Activated CD4-positive, alpha-beta T cell treated with anti-CD3 and anti-CD28 coated beads for 36 hours (primary cell): ENCODE data around the gene NOC2L. TPM values are rescaled to one million over a fixed set of nuclear protein-coding genes. Genes with fewer than 3 reads are reported as not detected.

Experiments
- ATAC-seq: fragments of 200-7000 bp; cut with Tn5 transposase; one replicate; pipeline ENCODE4 v1.10.0; 2021; ENCODE audit warnings: mild to moderate bottlenecking, moderate library complexity
- CTCF ChIA-PET: fragments of 350-600 bp; sonication (Branson Sonifier 250); formaldehyde crosslinking; loops from one replicate; lab custom pipeline; 2021; ENCODE audit warnings: antibody characterized with exemption; lab: Charles Lee
- POLR2A ChIA-PET: fragments of 350-600 bp; sonication (Branson Sonifier 250); formaldehyde crosslinking; loops from one replicate; lab custom pipeline; 2021; ENCODE audit warnings: antibody characterized with exemption, inconsistent platforms; lab: Charles Lee
- DNase-seq: peaks from one replicate; pipeline ENCODE4 v3.0.0-alpha.2; 2020
- H3K27ac Mint-ChIP-seq: one replicate; pipeline ENCODE4 v1.8.0; 2021; ENCODE audit warnings: mixed read lengths
- H3K27me3 Mint-ChIP-seq: one replicate; pipeline ENCODE4 v1.8.0; 2021; ENCODE audit warnings: mixed read lengths
- H3K36me3 Mint-ChIP-seq: one replicate; pipeline ENCODE4 v1.8.0; 2021; ENCODE audit warnings: low read depth, mixed read lengths
- H3K4me1 Mint-ChIP-seq: one replicate; pipeline ENCODE4 v1.8.0; 2021; ENCODE audit warnings: mixed read lengths
- H3K4me3 Mint-ChIP-seq: one replicate; pipeline ENCODE4 v1.8.0; 2021; ENCODE audit warnings: mild to moderate bottlenecking, moderate library complexity, mixed read lengths
- H3K9me3 Mint-ChIP-seq: one replicate; pipeline ENCODE4 v1.8.0; 2021; ENCODE audit warnings: low read depth, mixed read lengths
- intact Hi-C, 2 experiments: fragments of 100-400 bp; cut with DNase I in 1 of 2; cut with micrococcal nuclease in 1 of 2; formaldehyde crosslinking; loops; one replicate each; pipeline versions ENCODE4 v1.14.2 to v1.15.1; 2022 to 2024; cut with DNase I, micrococcal nuclease
- total RNA-seq, 2 experiments: library from RNA; stranded (reverse); gene quantifications; one replicate each; pipeline ENCODE4 v1.2.3, GENCODE V29; 2021

Gene NOC2L
- total RNA-seq, 2 experiments from 2014 or later: 112 to 134 TPM

DNA sequence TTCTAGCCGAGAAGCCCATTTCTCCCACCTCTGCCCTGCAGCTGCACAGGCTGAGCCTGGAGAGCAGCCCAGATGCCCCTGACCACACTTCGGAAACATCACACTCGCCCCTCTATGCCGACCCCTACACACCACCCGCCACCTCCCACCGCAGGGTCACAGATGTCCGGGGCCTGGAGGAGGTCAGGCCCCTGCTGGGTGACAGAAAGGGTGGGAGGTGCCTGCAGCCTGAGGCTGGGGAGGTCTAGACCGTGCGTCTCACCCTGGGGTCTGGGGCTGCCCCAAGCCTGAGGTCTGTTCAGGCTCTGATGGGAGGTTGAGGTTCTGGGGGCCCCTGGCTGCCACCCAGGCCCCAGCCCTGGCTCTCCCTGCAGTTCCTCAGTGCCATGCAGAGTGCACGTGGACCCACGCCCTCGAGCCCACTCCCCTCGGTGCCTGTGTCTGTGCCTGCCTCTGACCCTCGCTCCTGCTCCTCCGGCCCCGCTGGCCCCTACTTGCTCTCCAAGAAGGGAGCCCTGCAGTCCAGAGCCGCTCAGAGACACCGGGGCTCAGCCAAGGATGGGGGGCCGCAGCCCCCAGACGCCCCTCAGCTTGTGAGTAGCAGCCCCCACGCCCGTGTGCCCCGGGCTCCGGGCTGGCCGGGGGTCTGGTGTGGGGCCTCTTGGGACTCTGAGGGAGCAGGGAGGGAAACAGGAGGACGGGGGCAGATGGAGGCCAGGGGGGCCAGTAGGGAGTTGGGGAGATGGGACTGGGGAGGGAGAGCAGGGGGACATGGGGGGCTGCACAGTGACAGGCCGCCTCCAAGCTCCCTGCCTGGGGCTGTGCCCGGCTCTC is 14.6 kb upstream of the NOC2L start:
- H3K9me3 Mint-ChIP-seq: no peaks in the 10 kb centered on the region
- H3K36me3 Mint-ChIP-seq: no peaks in the 10 kb centered on the region
- DNase-seq (no peak), ATAC-seq (no peak)
- CTCF ChIA-PET: no interaction called here
- peaks cover 6% of the 10 kb centered on the region for H3K4me1 Mint-ChIP-seq
- no peak overlapping the region for H3K27ac Mint-ChIP-seq
- POLR2A ChIA-PET: no interaction called here
- intact Hi-C loops: no loop called here
- no peak overlapping the region for H3K4me3 Mint-ChIP-seq
- peaks cover 16% of the 10 kb centered on the region for H3K27me3 Mint-ChIP-seq

DNA sequence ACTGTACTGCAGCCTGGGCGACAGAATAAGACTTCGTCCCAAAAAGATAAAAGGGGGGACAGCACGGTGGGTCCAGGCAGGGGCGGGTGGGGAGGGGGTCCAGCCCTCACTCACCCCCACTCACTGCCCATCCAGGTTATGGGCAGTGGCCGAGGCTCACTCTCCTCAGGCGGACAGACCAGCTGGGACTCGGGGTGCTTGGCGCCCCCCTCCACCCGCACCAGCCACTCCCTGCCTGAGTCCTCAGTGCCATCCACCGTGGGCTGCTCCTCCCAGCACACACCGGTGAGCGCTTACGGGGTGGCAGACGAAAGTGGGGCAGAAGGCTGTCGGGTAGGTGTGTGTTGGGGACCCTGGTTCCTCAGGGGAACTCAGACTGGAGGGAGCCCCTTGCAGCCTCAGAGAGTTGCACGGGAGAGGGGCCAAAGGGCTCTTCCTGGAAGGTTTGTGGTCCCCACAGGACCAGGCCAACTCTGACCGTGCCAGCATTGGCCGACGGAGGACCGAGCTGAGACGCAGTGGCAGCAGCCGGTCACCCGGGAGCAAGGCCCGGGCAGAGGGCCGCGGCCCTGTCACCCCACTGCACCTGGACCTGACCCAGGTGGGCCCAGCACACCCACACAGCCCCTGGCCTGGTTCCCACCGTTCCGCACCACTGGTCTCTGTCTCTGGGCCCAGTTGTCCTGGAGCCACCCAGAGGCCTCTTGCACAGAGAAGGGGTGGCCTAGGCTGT is 13.8 kb upstream of the NOC2L start:
- Mint-ChIP-seq H3K27ac (no peak overlapping the region), H3K27me3 (peaks cover 17% of the 10 kb centered on the region), H3K36me3 (no peaks in the 10 kb centered on the region), H3K4me1 (peaks cover 3% of the 10 kb centered on the region), H3K4me3 (no peak overlapping the region), H3K9me3 (no peaks in the 10 kb centered on the region)
- ChIA-PET POLR2A (no interaction called here), CTCF (no interaction called here)
- DNase-seq: no peak
- ATAC-seq: no peak
- intact Hi-C loops: no loop called here

DNA sequence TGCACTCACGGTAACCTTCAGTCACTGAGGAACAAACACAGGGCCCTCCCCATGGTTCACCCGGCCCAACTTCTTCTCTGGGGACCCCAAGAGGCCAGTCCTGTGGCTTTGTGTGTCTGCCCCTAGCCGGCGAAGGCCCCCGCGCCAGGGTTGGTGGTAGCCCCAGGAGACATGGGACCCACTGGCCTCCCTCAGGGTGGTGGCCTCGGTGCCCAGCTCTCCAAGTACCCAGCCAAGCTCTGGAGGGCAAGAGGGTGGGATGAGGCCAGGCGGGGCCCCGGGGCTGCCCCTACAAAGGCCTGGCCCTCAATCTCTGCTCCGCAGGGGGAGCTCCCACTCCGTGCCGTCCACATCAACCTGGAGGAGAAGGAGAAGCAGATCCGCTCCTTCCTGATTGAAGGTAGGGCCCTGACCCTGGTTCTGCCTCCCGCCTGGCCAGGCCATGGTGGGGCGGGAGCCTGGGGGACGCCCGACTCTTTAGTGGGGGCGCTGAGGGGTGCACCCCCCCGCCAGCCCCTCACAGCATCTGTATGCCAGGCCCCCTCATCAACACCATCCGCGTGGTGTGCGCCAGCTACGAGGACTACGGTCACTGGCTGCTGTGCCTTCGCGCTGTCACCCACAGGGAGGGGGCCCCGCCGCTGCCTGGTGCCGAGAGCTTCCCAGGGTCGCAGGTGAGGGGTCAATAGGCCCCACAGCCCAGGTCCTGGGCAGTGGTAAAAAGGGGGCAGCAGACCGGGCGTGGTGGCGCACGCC is 12.9 kb upstream of the NOC2L start:
- POLR2A ChIA-PET: no interaction called here
- Mint-ChIP-seq H3K36me3 (no peaks in the 10 kb centered on the region), H3K4me1 (peaks cover 3% of the 10 kb centered on the region), H3K27ac (no peak overlapping the region), H3K4me3 (no peak overlapping the region), H3K9me3 (no peaks in the 10 kb centered on the region), H3K27me3 (peaks cover 17% of the 10 kb centered on the region)
- ATAC-seq (no peak), DNase-seq (no peak)
- intact Hi-C loops: no loop called here
- CTCF ChIA-PET: no interaction called here

DNA sequence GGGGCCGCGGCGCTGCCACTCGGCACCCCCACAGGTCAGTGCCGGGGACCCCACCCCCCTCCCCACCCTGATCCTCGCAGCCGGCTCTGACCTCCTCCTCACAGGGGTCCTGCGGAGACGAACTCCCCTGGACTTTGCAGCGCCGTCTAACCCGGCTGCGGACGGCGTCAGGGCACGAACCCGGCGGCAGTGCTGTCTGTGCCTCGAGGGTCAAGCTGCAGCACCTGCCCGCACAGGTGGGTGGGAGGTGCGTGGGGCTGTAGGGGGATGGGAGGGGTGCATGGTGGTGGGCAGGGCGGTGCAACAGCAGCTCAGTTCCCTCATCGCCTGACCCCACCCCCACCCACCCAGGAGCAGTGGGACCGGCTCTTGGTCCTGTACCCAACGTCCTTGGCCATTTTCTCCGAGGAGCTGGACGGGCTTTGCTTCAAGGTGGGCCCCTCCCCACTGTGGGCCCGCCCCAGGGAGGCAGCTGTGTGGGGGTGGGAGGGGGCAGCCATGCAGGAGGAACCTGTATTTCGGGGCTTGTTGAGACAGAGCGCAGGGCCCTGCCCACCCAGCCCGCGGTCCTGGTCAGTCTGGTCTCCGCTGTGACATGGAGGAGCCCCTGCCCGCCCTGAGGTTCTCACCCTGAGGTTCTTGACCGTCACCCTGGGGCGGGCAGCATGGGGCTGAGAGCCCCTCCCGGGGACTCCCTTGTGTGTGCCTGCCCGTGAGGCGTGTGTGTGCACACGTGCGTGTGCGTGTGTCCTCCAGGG is 12.1 kb upstream of the NOC2L start:
- H3K27me3 Mint-ChIP-seq: peaks cover 17% of the 10 kb centered on the region
- ATAC-seq: no peak
- CTCF ChIA-PET: no interaction called here
- no peak for DNase-seq
- intact Hi-C loops: no loop called here
- POLR2A ChIA-PET: no interaction called here
- H3K27ac Mint-ChIP-seq: no peak overlapping the region
- H3K4me1 Mint-ChIP-seq: peaks cover 3% of the 10 kb centered on the region
- no peaks in the 10 kb centered on the region for H3K9me3 Mint-ChIP-seq
- no peak overlapping the region for H3K4me3 Mint-ChIP-seq
- H3K36me3 Mint-ChIP-seq: no peaks in the 10 kb centered on the region

DNA sequence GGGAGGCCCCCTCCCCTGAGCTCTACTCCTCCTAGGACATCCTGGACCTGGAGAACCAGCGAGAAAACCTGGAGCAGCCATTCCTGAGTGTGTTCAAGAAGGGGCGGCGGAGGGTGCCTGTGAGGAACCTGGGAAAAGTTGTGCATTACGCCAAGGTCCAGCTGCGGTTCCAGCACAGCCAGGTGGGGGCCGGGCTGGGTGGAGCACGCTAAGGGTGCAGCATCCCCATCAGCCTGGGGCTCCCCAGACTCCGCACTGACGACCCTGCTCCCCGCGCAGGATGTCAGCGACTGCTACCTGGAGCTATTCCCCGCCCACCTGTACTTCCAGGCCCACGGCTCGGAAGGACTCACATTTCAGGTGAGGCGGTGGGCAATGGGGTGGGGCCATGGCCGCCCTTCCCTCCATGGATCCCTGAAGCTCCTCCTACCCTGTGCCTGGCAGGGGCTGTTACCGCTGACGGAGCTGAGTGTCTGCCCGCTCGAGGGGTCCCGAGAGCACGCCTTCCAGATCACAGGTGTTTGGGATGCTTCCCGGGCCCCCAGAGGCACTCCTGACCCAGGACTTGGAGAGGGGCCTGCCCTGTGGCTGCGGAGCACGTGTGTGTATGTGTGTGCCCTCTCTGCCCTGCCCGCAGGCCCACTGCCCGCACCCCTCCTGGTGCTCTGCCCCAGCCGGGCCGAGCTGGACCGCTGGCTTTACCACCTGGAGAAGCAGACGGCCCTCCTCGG is 11.4 kb upstream of the NOC2L start:
- intact Hi-C loops: no loop called here
- ATAC-seq (no peak), DNase-seq (no peak)
- no peaks in the 10 kb centered on the region for H3K9me3 Mint-ChIP-seq
- peaks cover 12% of the 10 kb centered on the region for H3K27me3 Mint-ChIP-seq
- ChIA-PET POLR2A (no interaction called here), CTCF (no interaction called here)
- H3K4me1 Mint-ChIP-seq: peaks cover 5% of the 10 kb centered on the region
- H3K4me3 Mint-ChIP-seq: no peak overlapping the region
- H3K27ac Mint-ChIP-seq: no peak overlapping the region
- H3K36me3 Mint-ChIP-seq: no peaks in the 10 kb centered on the region

DNA sequence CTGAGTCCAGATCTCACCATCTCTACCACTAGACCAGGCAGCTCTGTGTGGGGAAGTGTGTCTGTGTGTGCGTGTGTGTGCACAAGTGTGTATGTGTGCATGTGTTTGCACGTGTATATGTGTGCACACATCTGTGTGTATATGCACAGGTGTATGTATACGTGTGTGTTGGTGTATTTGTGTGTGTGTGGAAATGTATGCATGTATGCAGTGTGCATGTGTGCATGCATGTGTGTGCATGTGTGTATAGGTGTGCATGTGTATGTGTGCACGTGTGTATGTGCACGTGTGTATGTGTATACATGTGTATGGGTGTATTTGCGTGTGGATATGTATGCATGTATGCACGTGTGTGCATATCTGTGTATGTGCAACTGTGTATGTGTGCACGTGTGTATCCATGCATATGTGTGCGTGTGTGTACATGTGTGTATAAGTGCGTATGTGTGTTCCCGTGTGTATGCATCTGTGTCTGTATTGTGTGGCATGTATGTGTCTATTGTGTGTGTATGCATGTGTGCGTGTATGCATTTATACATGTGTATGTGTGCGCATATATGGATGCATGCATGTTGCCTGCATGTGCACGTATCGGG is 10.3 kb upstream of the NOC2L start:
- ChIA-PET CTCF (no interaction called here), POLR2A (no interaction called here)
- no peaks in the 10 kb centered on the region for H3K36me3 Mint-ChIP-seq
- intact Hi-C loops: loop anchor here in 1 of 2 experiments (10.0 kb wide), 1 partner anchor 55 kb away; the partner anchor contains the start of gene AGRN
- no peak overlapping the region for H3K27ac Mint-ChIP-seq
- DNase-seq (no peak), ATAC-seq (no peak)
- H3K27me3 Mint-ChIP-seq: peaks cover 12% of the 10 kb centered on the region
- no peaks in the 10 kb centered on the region for H3K9me3 Mint-ChIP-seq
- peaks cover 5% of the 10 kb centered on the region for H3K4me1 Mint-ChIP-seq
- H3K4me3 Mint-ChIP-seq: no peak overlapping the region

DNA sequence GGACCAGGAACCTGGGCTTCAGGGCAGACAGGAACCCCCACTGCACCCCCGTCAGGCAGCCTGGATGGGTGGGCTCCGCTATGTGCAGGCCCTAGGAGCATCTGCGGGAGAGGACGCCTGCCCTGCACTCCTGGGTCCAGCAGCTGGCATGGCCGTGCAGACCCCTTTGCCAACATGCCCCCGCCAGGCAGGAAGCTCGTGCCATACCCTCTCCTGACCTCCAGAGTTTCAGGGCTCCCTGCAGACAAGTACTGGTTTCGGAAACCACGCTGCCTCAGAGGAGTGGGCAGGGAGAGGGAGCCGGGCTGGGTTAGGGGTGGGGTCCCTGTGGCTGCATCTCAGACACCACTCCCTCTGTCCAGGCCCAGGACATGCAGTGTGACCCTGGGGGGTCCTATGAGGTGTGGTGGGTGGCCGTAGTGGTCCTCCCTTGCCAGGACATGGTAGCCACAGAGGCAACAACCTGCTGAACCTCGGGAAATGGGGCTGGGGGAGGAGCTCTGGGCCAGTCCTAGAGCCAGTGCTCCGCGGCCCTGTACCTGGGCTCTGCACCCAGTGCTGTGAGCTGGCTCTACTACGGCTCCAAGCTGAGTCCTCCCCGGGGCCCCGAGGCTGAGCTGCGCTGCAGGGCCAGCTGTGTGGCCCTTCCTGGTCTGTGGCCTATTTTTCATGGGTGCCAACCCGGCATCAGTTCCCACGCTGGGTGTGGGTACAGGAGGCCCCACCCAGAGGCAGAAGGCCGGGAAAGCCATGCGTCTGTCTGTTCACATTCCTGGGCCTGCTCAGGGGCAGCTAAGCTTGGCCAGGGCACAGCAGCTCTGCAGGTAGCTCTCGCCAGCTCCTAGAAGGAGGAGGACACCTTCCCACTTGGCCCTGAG is 8.6 kb upstream of the NOC2L start:
- no peak for DNase-seq
- CTCF ChIA-PET: interaction anchor here (0.5 to 1.6 kb wide), 3 partner anchors 9 to 34 kb away, joined by 3 to 5 read pairs (median 3); no protein-coding TSS in a partner anchor
- no peak for ATAC-seq
- H3K27ac Mint-ChIP-seq: no peak overlapping the region
- H3K9me3 Mint-ChIP-seq: no peaks in the 10 kb centered on the region
- no peaks in the 10 kb centered on the region for H3K36me3 Mint-ChIP-seq
- H3K4me1 Mint-ChIP-seq: peaks cover 5% of the 10 kb centered on the region
- H3K4me3 Mint-ChIP-seq: no peak overlapping the region
- H3K27me3 Mint-ChIP-seq: peaks cover 11% of the 10 kb centered on the region
- intact Hi-C loops: loop anchor here in 1 of 2 experiments (10.0 kb wide), 1 partner anchor 57 kb away; the partner anchor contains the start of gene AGRN
- POLR2A ChIA-PET: no interaction called here

DNA sequence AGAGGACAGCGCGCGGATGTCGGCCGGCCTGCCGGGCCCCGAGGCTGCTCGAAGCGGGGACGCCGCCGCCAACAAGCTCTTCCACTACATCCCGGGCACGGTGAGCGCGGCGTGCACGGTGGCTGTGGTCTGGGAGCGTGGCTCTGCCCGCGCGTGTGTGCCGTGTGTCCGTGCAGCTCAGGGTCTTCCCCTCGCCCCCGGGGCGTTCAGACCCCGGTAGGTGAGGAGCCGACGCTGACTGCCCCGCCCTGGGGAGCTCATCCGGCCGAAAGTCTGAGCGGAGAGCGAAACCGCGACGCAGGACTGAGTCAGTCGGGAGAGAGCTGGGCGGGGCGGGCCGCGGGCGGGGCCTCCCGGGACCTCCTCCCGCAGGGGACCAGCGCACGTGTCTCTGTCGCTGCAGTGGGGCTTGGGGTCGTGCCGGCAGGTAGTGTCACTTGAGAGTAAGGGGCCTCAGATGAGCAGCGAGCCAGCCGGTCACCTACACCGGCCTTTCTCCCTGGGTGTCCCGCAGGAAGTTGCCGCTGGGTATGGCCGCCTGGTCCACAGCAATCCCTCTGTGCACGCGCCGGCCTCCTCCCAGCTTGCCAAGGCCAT is 7.7 kb upstream of the NOC2L start:
- ATAC-seq (peak; percentile 93), DNase-seq (peak; percentile 92)
- intact Hi-C loops: loop anchor here in 1 of 2 experiments (10.0 kb wide), 1 partner anchor 58 kb away; the partner anchor contains the start of gene AGRN
- H3K36me3 Mint-ChIP-seq: no peaks in the 10 kb centered on the region
- no peaks in the 10 kb centered on the region for H3K9me3 Mint-ChIP-seq
- H3K4me1 Mint-ChIP-seq: peaks cover 5% of the 10 kb centered on the region
- H3K27me3 Mint-ChIP-seq: peaks cover 11% of the 10 kb centered on the region
- H3K27ac Mint-ChIP-seq: no peak overlapping the region
- POLR2A ChIA-PET: no interaction called here
- CTCF ChIA-PET: interaction anchor here (0.6 to 1.6 kb wide), 3 partner anchors 10 to 47 kb away, joined by 3 to 5 read pairs (median 3); partner anchors contain the start of gene ISG15
- peak overlapping the region; percentile 68 for H3K4me3 Mint-ChIP-seq

DNA sequence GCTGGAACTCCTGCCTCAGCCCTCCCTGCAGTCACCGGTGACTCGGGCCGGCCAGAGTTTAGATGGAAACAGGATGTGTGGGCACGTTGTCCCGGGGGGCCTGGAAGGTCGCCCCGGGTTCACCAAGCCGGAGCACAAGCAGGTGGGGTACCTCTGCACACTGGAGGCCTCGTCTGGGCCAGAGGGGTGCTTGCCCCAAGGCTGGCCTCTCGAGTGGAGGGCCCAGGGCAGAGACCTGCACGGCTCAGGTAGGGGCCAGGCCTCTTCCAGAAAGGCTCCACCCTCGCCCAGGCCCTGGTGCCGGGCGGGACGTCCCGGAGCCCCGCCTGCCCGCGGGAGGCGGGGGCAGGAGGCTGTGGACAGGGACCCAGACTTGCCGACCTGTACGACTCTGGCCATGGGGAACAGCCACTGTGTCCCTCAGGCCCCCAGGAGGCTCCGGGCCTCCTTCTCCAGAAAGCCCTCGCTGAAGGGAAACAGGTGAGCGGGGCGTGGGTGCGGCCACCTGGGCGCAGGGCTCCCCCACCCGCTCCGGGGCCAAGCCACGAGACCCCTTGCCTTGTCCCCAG is 7.2 kb upstream of the NOC2L start, which contains the start of gene PLEKHN1:
PLEKHN1 (plus strand) TSS at position 348 of the 569 bp plus-strand sequence; CDS start at position 398, 50 bp downstream.
- ATAC-seq (peak; percentile 59), DNase-seq (peak; percentile 53)
- Mint-ChIP-seq H3K27me3 (peaks cover 11% of the 10 kb centered on the region), H3K36me3 (no peaks in the 10 kb centered on the region), H3K9me3 (no peaks in the 10 kb centered on the region), H3K27ac (no peak within 1 kb of the TSS), H3K4me3 (peak within 1 kb of the TSS; percentile 68), H3K4me1 (peaks cover 10% of the 10 kb centered on the region)
- intact Hi-C loops: loop anchor here in 1 of 2 experiments (10.0 kb wide), 1 partner anchor 59 kb away; the partner anchor contains the start of gene AGRN
- POLR2A ChIA-PET: no interaction called here
- CTCF ChIA-PET: interaction anchor here (0.7 kb wide), 1 partner anchor 47 kb away, joined by 3 read pairs; the partner anchor contains the start of gene ISG15
